ENCODE measurements around the gene TRAP1. TPM values are rescaled to one million over a fixed set of nuclear protein-coding genes. Genes with fewer than 3 reads are reported as not detected.
"Not testable (repeated sequence)": the region's sequence is repeated elsewhere in the genome, so short reads cannot be mapped to it uniquely, and the experiment has no call there.

Gene TRAP1
- total RNA-seq, 4 donors from 2014 or later: 75.7 to 147 (median 116) TPM

- no peak for TF ChIP-seq POLR2AphosphoS5 (IDR thresholded peaks at IDR 0.05)
- no peak for TF ChIP-seq EP300 (IDR thresholded peaks at IDR 0.05)
- TF ChIP-seq POLR2A (IDR thresholded peaks at IDR 0.05): no peak
- TF ChIP-seq CTCF (IDR thresholded peaks at IDR 0.05): no peak
- H3K27me3 ChIP-seq: no peaks in the 10 kb centered on the region
- H3K27ac ChIP-seq: no peak overlapping the region
- H3K4me1 ChIP-seq: no peaks in the 10 kb centered on the region
- H3K4me3 ChIP-seq: no peak overlapping the region
- WGBS: 88% methylated on average over 12 of the region's 12 CpGs
- DNase-seq (ENCODE audit: low spot score in 2 of 2): peak in 1 of 2 donors; percentile 19
- no peaks in the 10 kb centered on the region for H3K9me3 ChIP-seq
- peaks cover 99% of the 10 kb centered on the region for H3K36me3 ChIP-seq
These were observed 56.0 kb downstream of the TRAP1 start for GRCh38 chr16:3661311-3661710.

GRCh38 chr16:3659251-3659650 lies 58.1 kb downstream of the TRAP1 start:
- no peak for TF ChIP-seq POLR2A (IDR thresholded peaks at IDR 0.05)
- TF ChIP-seq EP300 (IDR thresholded peaks at IDR 0.05): no peak
- no peak for TF ChIP-seq POLR2AphosphoS5 (IDR thresholded peaks at IDR 0.05)
- no peak for TF ChIP-seq CTCF (IDR thresholded peaks at IDR 0.05)
- no peak overlapping the region for H3K27ac ChIP-seq
- no peak overlapping the region for H3K4me3 ChIP-seq
- no peak for DNase-seq (ENCODE audit: low spot score in 2 of 2)
- no peaks in the 10 kb centered on the region for H3K4me1 ChIP-seq
- H3K9me3 ChIP-seq: no peaks in the 10 kb centered on the region
- 73% methylated on average over 3 of the region's 3 CpGs for WGBS
- H3K36me3 ChIP-seq: peaks cover 88% of the 10 kb centered on the region
- no peaks in the 10 kb centered on the region for H3K27me3 ChIP-seq

- Histone ChIP-seq H3K27me3 (no peaks in the 10 kb centered on the region), H3K4me1 (no peaks in the 10 kb centered on the region), H3K4me3 (no peak overlapping the region), H3K36me3 (peaks cover 71% of the 10 kb centered on the region), H3K9me3 (no peaks in the 10 kb centered on the region), H3K27ac (no peak overlapping the region)
- TF ChIP-seq POLR2A (IDR thresholded peaks at IDR 0.05) (no peak), POLR2AphosphoS5 (IDR thresholded peaks at IDR 0.05) (no peak), EP300 (IDR thresholded peaks at IDR 0.05) (no peak), CTCF (IDR thresholded peaks at IDR 0.05) (no peak)
- WGBS: 88% methylated on average over 12 of the region's 42 CpGs
- peak; percentile 55 to 70 for DNase-seq (ENCODE audit: low spot score in 2 of 2)
These were observed 60.5 kb downstream of the TRAP1 start for GRCh38 chr16:3656491-3657468.

GRCh38 chr16:3656160-3656490 lies 61.2 kb downstream of the TRAP1 start:
- 92% methylated on average over 2 of the region's 10 CpGs for WGBS
- H3K4me1 ChIP-seq; DNase-seq (ENCODE audit: low spot score in 2 of 2); H3K9me3 ChIP-seq; H3K27me3 ChIP-seq; H3K27ac ChIP-seq; H3K4me3 ChIP-seq: not testable (repeated sequence)
- peaks cover 71% of the 10 kb centered on the region for H3K36me3 ChIP-seq

- no peaks in the 10 kb centered on the region for H3K9me3 ChIP-seq
- TF ChIP-seq CTCF (IDR thresholded peaks at IDR 0.05): no peak
- no peak for TF ChIP-seq POLR2AphosphoS5 (IDR thresholded peaks at IDR 0.05)
- TF ChIP-seq EP300 (IDR thresholded peaks at IDR 0.05): no peak
- no peak for TF ChIP-seq POLR2A (IDR thresholded peaks at IDR 0.05)
- H3K27me3 ChIP-seq: no peaks in the 10 kb centered on the region
- no peak overlapping the region for H3K27ac ChIP-seq
- WGBS: 93% methylated on average over 11 of the region's 21 CpGs
- peak; percentile 48 to 69 for DNase-seq (ENCODE audit: low spot score in 2 of 2)
- H3K4me3 ChIP-seq: no peak overlapping the region
- H3K36me3 ChIP-seq: peaks cover 67% of the 10 kb centered on the region
- no peaks in the 10 kb centered on the region for H3K4me1 ChIP-seq
These were observed 61.7 kb downstream of the TRAP1 start for GRCh38 chr16:3655396-3656159.

Data from suprapubic skin (tissue), 4 donors.